ENCODE data around the gene VPS37B. TPM values are rescaled to one million over a fixed set of nuclear protein-coding genes. Genes with fewer than 3 reads are reported as not detected.
A peak's percentile ranks its signal among the peaks of the same experiment; 100 is the strongest.

The VPS37B gene
- total and polyA plus RNA-seq, 8 donors = 13.4 to 105 (median 47.8) TPM

- no peaks in the 10 kb centered on the region for H3K9me3 ChIP-seq
- H3K4me1 ChIP-seq = peaks cover 61 to 92% (median 90%) of the 10 kb centered on the region in 4 donors
- intact Hi-C loops (cut with DNase I; ENCODE audit: low total_unique reads) = no loop called here
- no peak for TF ChIP-seq CTCF (IDR thresholded peaks at IDR 0.05)
- no peak for TF ChIP-seq POLR2A (IDR thresholded peaks at IDR 0.05)
- TF ChIP-seq EP300 (IDR thresholded peaks at IDR 0.05) = no peak
- no peak for TF ChIP-seq POLR2AphosphoS5 (IDR thresholded peaks at IDR 0.05)
- H3K27me3 ChIP-seq = no peaks in the 10 kb centered on the region
- H3K4me3 ChIP-seq = no peak overlapping the region
- peaks cover 48 to 82% (median 68%) of the 10 kb centered on the region in 4 donors for H3K36me3 ChIP-seq
- peak in 1 of 2 donors; percentile 37 for DNase-seq
- 67 to 86% (median 76%) methylated on average over 21 to 36 of the region's 36 CpGs for WGBS, 5 donors
- peak overlapping the region; percentile 80 to 91 (median 85) for H3K27ac ChIP-seq
Measured at GRCh38 chr12:122866950-122867607, 28.8 kb downstream of the VPS37B start.

GRCh38 chr12:122866379-122866778, 29.5 kb downstream of the VPS37B start:
- no peak for TF ChIP-seq EP300 (IDR thresholded peaks at IDR 0.05)
- peak in 1 of 3 donors; percentile 3 for TF ChIP-seq POLR2AphosphoS5 (IDR thresholded peaks at IDR 0.05)
- 50 to 82% (median 64%) methylated on average over 16 to 17 of the region's 17 CpGs for WGBS, 5 donors
- Histone ChIP-seq H3K4me1 (peaks cover 54 to 92% (median 90%) of the 10 kb centered on the region in 4 donors), H3K27me3 (no peaks in the 10 kb centered on the region), H3K27ac (peak overlapping the region; percentile 49 to 91 (median 81)), H3K9me3 (no peaks in the 10 kb centered on the region), H3K36me3 (peaks cover 53 to 89% (median 73%) of the 10 kb centered on the region in 4 donors), H3K4me3 (no peak overlapping the region)
- intact Hi-C loops (cut with DNase I; ENCODE audit: low total_unique reads) = no loop called here
- DNase-seq = peak in 1 of 2 donors; percentile 71

GRCh38 chr12:122865268-122866231, 30.4 kb downstream of the VPS37B start:
- 49 to 66% (median 62%) methylated on average over 35 to 43 of the region's 43 CpGs for WGBS, 5 donors
- Histone ChIP-seq H3K27ac (peak overlapping the region; percentile 49 to 91 (median 80)), H3K27me3 (no peaks in the 10 kb centered on the region), H3K9me3 (no peaks in the 10 kb centered on the region), H3K4me1 (peaks cover 48 to 92% (median 88%) of the 10 kb centered on the region in 4 donors), H3K36me3 (peaks cover 55 to 89% (median 79%) of the 10 kb centered on the region in 4 donors), H3K4me3 (no peak overlapping the region)
- intact Hi-C loops (cut with DNase I; ENCODE audit: low total_unique reads) = no loop called here
- DNase-seq = peak; percentile 77 to 83
- TF ChIP-seq POLR2AphosphoS5 (IDR thresholded peaks at IDR 0.05) (peak in 1 of 3 donors; percentile 55), POLR2A (IDR thresholded peaks at IDR 0.05) (no peak), EP300 (IDR thresholded peaks at IDR 0.05) (no peak), CTCF (IDR thresholded peaks at IDR 0.05) (peak in 5 of 7 experiments; percentile 27 to 55 (median 50))

GRCh38 chr12:122864894-122865253, 31.1 kb downstream of the VPS37B start:
- Histone ChIP-seq H3K9me3 (no peaks in the 10 kb centered on the region), H3K27ac (peak overlapping the region; percentile 49 to 91 (median 80)), H3K27me3 (no peaks in the 10 kb centered on the region), H3K4me3 (no peak overlapping the region), H3K36me3 (peaks cover 51 to 86% (median 77%) of the 10 kb centered on the region in 4 donors), H3K4me1 (peaks cover 44 to 92% (median 88%) of the 10 kb centered on the region in 4 donors)
- no peak for TF ChIP-seq EP300 (IDR thresholded peaks at IDR 0.05)
- no peak for TF ChIP-seq CTCF (IDR thresholded peaks at IDR 0.05)
- TF ChIP-seq POLR2A (IDR thresholded peaks at IDR 0.05) = no peak
- TF ChIP-seq POLR2AphosphoS5 (IDR thresholded peaks at IDR 0.05) = no peak
- no peak for DNase-seq
- 51 to 80% (median 65%) methylated on average over 5 of the region's 5 CpGs for WGBS, 5 donors
- intact Hi-C loops (cut with DNase I; ENCODE audit: low total_unique reads) = no loop called here

All from stomach (tissue), 9 donors.